PC-9 (cell line): ENCODE data around the gene AIFM2.

Experiments used
- CTCF ChIP-seq: fragments of 200-600 bp; sonication (generic); conservative IDR thresholded peaks from 2 replicates; pipeline ENCODE4 v1.6.1; 2017; ENCODE audit warnings: mixed run types, antibody characterized with exemption, mild to moderate bottlenecking, moderate library complexity
- EZH2 ChIP-seq: fragments of 200-600 bp; sonication (generic); IDR thresholded peaks from 2 replicates; pipeline ENCODE4 v1.8.0; 2017; ENCODE audit warnings: antibody characterized with exemption, low read depth

GRCh38 chr10:70122742-70123141 lies 9.9 kb downstream of the AIFM2 start:
- TF ChIP-seq EZH2 (no peak), CTCF (no peak)
